Activated CD8-positive, alpha-beta memory T cell treated with anti-CD3 and anti-CD28 coated beads, Interleukin-2, amount 50 U/mL, for 4 hours (primary cell): ENCODE results near the gene ZBTB3.
"Not testable (repeated sequence)": the region's sequence is repeated elsewhere in the genome, so short reads cannot be mapped to it uniquely, and the experiment has no call there.

Experiments
- DNase-seq: peaks from one replicate; pipeline ENCODE4 v3.0.0-alpha.2; 2020

ZBTB3 gene

DNA sequence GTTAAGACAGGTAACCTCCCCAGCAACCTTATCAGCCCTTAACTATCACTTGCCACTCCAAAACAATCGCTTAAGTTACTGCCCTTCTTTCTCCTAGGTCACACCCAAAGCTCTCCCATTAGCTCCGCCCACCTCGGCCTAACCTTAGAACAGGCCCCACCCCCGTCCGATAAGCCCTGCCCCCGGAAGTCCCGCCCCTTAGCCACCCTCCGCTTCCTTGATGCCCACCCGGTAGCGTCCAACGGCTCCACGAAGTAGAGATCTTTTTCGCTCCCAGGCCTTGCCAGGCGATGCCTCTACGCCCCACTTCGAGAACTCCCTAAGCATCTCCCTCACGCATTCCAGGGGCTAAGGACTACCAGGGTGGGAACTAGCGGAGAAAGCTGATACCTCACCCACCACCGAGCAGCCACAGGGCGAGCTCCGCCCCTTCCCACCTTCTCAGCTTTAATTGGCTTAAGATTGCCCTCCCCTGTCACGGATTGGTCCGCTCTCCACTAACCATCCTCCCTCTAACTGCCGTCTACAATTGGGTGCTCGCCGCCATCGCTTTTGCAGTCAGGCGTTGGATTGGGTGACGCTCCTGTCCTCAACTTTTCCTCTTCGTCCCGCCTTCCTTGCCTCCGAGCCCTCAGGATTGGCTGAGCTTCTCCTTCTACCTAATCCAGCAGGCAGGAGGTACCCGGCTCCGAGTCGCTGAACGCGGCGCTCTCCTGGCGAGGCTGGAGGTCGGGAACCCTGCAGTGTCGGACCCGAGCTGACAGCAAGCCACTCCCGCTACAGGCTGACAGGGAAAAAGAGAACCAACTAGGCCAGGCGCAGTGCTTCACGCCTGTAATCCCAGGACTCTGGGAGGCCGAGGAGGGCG is at the start of gene ZBTB3:
Gene ZBTB3 (minus strand): TSS at position 425 of the 868 bp plus-strand sequence. CDS start 496 bp downstream, outside the sequence.
- DNase-seq = peak; percentile 93

DNA sequence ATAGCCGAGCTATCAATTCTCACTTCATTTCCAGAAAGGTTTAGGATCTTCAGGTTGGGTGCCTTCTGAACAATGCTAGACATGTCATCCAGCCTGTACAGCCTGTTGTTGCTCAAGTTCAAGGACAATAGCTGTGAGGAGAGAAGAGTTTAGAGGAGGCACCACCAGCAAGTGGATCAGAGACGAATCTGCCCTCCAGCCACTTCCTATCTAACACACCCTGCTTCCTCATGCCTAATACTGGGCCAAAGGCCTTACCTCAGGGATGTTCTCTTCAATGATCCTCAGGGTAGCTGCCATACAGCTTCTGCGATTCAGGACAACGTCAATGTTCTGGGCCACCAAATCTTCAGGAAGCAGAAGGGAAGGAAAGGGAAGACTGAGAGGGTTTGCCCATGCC is 47.1 kb upstream of the ZBTB3 start:
- DNase-seq = no peak

- DNase-seq = no peak
Measured at GRCh38 chr11:62799486-62799885, 45.5 kb upstream of the ZBTB3 start.

GRCh38 chr11:62796281-62796680 is 42.3 kb upstream of the ZBTB3 start:
- DNase-seq = no peak

GRCh38 chr11:62794201-62794775 is 40.3 kb upstream of the ZBTB3 start:
- no peak for DNase-seq

DNA sequence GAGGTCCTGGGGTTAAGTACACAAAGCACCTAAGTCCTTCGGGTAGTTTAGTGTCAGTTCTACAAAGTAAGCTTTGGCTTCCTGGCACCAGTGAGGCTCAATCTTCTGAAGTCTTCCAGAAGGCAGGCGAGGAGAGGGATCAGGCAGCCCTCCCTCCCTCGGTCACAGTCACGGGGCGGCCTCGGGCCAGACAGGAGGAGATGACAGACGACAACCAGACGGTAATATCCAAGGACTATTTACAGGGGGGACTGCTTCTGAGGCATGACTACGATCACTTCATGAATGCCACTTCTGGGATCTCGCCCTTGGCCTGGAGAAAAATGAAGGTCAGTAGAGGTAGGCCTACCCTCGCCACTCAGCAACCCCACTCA is 38.2 kb upstream of the ZBTB3 start:
- no peak for DNase-seq

DNA sequence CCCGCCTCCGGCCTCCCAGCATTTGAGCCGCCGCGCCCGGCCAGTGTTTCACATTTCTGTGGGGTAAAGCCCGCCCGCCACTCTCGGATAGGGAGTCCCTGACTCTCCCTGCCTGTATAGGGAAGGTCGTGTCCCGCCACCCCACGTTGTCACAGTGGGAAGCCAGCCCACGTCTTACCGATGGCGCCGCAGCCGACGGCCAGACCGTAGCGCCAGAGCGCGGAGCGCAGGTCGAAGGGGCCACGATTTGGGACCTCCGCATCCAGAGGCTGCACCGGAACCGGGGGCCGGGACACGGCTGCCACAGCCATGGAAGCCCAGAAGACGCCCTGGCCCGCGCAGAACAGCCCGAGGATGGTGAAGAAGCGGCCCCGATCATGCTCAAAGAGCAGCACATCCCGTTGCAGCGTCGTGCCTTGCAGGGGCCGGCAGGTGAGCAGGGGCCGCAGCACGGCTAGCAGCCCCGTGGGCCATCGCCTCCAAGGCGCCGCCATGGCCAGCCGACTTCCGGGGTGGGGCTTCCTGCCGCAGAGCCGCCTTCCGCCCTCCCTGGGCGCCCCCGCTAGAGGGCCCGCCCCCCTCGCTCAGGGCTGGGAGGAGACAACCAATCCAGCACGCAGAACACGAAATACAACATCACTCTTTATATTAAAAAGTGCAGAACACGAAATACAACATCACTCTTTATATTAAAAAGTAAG is 37.7 kb upstream of the ZBTB3 start, which contains the start of gene TMEM223:
Gene TMEM223 (minus strand): TSS at position 506 of the 701 bp plus-strand sequence. CDS start 12 bp downstream, at position 494.
- DNase-seq = peak; percentile 91

- DNase-seq = no peak
Measured at GRCh38 chr11:62789576-62789975, 35.6 kb upstream of the ZBTB3 start.

- no peak for DNase-seq
Measured at GRCh38 chr11:62788991-62789390, 35.0 kb upstream of the ZBTB3 start.

DNA sequence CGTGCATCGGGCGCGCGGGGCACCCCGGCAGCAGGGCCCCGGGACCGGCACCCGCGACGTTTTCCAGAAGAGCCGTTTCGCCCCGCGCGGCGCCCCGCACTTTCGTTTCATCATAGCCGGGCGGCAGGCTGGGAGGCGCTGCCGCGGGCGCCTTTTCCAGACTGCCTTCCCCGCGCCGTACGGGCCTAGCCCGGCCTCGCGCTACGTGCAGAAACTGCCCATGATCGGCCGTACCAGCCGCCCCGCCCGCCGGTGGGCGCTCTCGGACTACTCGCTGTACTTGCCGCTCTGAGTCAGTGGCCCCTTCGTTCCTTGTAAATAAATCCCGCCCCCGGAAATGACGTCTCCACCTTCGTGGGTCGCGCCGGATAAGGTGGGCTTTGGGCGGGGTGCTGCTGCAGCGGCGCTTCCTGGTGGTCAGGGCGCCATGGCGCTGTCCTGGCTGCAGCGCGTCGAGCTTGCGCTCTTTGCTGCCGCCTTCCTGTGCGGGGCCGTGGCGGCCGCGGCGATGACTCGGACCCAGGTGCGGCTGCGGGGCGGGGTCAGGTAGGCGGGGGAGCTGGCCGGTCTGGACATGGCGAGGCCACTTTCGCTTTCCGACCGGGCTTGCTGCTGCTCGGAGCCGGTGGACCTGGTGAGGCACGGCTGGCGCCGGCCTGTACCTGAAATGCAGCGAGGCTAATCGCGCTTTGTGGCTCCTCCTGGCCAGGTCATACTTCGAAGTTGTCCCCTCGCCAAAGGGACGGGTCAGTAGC is 33.2 kb upstream of the ZBTB3 start, which contains the start of gene TMEM179B:
Gene TMEM179B (plus strand): TSS at position 398 of the 755 bp plus-strand sequence. CDS start 30 bp downstream, at position 428.
- peak; percentile 99 for DNase-seq

GRCh38 chr11:62786318-62787004 is 32.5 kb upstream of the ZBTB3 start:
- peak; percentile 83 for DNase-seq

GRCh38 chr11:62782753-62783152 is 28.8 kb upstream of the ZBTB3 start:
- no peak for DNase-seq

- no peak for DNase-seq
Measured at GRCh38 chr11:62778441-62778840, 24.5 kb upstream of the ZBTB3 start.

- no peak for DNase-seq
Measured at GRCh38 chr11:62777389-62777788, 23.4 kb upstream of the ZBTB3 start.

- DNase-seq = no peak
Measured at GRCh38 chr11:62775646-62776045, 21.7 kb upstream of the ZBTB3 start.

DNA sequence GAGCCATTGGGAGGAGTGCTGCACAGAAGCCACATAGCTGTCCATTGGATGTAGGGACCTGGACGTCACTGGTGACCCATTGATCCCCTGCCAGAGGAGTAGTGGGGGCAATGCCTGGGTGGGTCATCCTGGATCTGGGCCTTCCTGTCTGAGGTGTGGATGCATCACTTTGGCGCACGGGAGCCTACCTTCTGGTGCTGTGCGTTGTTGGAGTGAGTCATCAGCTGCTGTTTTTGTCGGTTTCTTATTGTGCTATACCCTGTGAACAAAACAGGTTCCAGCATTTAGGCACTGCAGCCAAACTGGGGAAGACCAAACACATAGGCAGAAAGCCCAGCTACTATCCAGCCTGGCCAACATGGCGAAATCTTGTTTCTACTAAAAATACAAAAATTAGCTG is 20.4 kb upstream of the ZBTB3 start:
- DNase-seq = no peak

GRCh38 chr11:62771144-62772021 is 17.4 kb upstream of the ZBTB3 start, which contains the start of gene TAF6L:
Gene TAF6L, plus strand, starts transcription at chr11:62771396. Its CDS starts 4,388 bp downstream, at chr11:62775784.
- DNase-seq = peak; percentile 90

GRCh38 chr11:62770778-62771143 is 16.8 kb upstream of the ZBTB3 start:
- DNase-seq = no peak

DNA sequence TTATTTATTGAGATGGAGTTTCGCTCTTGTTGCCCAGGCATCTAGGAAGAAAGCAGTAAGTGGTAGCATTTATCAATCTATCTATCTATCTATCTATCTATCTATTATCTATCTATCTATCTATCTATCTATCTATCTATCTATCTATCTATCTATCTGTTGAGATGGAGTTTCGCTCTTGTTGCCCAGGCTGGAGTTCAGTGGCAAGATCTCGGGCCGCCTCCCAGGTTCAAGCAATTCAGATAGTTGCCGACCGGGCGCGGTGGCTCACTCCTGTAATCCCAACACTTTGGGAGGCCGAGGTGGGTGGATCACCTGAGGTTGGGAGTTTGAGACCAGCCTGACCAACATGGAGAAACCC is 6.9 kb upstream of the ZBTB3 start:
- DNase-seq = not testable (repeated sequence)

- no peak for DNase-seq
Measured at GRCh38 chr11:62757846-62758788, 4.2 kb upstream of the ZBTB3 start.
